GM19023 (cell line): ENCODE data around the gene GLIPR2.
A peak's percentile ranks its signal among the peaks of the same experiment; 100 is the strongest.
"Not testable (repeated sequence)": the region's sequence is repeated elsewhere in the genome, so short reads cannot be mapped to it uniquely, and the experiment has no call there.

ENCODE experiments used
- ATAC-seq: cut with Tn5 transposase; IDR thresholded peaks from one replicate; pipeline ENCODE4 v1.9.1; 2021; ENCODE audit warnings: mild to moderate bottlenecking, moderate library complexity; ENCODE audit not compliant: unreplicated experiment

The GLIPR2 gene

GRCh38 chr9:36136272-36136893 lies at the start of gene GLIPR2:
GLIPR2 (plus strand) TSS chr9:36136733; CDS start chr9:36136779, 46 bp downstream.
- peak; percentile 98 for ATAC-seq

GRCh38 chr9:36087054-36087453 lies 49.5 kb upstream of the GLIPR2 start:
- ATAC-seq: not testable (repeated sequence)

GRCh38 chr9:36088020-36088419 lies 48.5 kb upstream of the GLIPR2 start:
- ATAC-seq: no peak

- no peak for ATAC-seq
Observed at GRCh38 chr9:36091026-36091953, 45.2 kb upstream of the GLIPR2 start.

GRCh38 chr9:36092014-36092413 lies 44.5 kb upstream of the GLIPR2 start:
- no peak for ATAC-seq

GRCh38 chr9:36092509-36093215 lies 43.9 kb upstream of the GLIPR2 start:
- ATAC-seq: peak; percentile 91

- no peak for ATAC-seq
Observed at GRCh38 chr9:36093384-36093783, 43.1 kb upstream of the GLIPR2 start.

GRCh38 chr9:36099718-36100117 lies 36.8 kb upstream of the GLIPR2 start:
- ATAC-seq: no peak

- ATAC-seq: no peak
Observed at GRCh38 chr9:36100532-36100931, 36.0 kb upstream of the GLIPR2 start.

- no peak for ATAC-seq
Observed at GRCh38 chr9:36101916-36102741, 34.4 kb upstream of the GLIPR2 start.

- peak; percentile 88 for ATAC-seq
Observed at GRCh38 chr9:36102742-36103495, 33.6 kb upstream of the GLIPR2 start.

- ATAC-seq: no peak
Observed at GRCh38 chr9:36109071-36109470, 27.5 kb upstream of the GLIPR2 start.

GRCh38 chr9:36110434-36110833 lies 26.1 kb upstream of the GLIPR2 start:
- ATAC-seq: no peak

GRCh38 chr9:36112516-36112915 lies 24.0 kb upstream of the GLIPR2 start:
- no peak for ATAC-seq

- no peak for ATAC-seq
Observed at GRCh38 chr9:36113999-36114398, 22.5 kb upstream of the GLIPR2 start.

GRCh38 chr9:36116593-36116992 lies 19.9 kb upstream of the GLIPR2 start:
- no peak for ATAC-seq

GRCh38 chr9:36118201-36118600 lies 18.3 kb upstream of the GLIPR2 start:
- ATAC-seq: no peak

GRCh38 chr9:36118706-36119105 lies 17.8 kb upstream of the GLIPR2 start:
- no peak for ATAC-seq

- ATAC-seq: no peak
Observed at GRCh38 chr9:36119476-36119875, 17.1 kb upstream of the GLIPR2 start.

GRCh38 chr9:36120705-36121104 lies 15.8 kb upstream of the GLIPR2 start:
- ATAC-seq: no peak
